ENCODE measurements around the gene MICU1. TPM values are rescaled to one million over a fixed set of nuclear protein-coding genes. Genes with fewer than 3 reads are reported as not detected.

Gene MICU1
- total and polyA plus RNA-seq, 2 of the 13 experiments (the other 11 are each of a cell fraction or from before 2014, with no cell fraction given): 32.5 to 56.1 TPM

GRCh38 chr10:72319416-72320254, 306.2 kb downstream of the MICU1 start (continued):
- TF ChIP-seq SMARCE1 (IDR thresholded peaks at IDR 0.05; ENCODE audit: borderline replicate concordance) (no peak), PHF21A (CRISPR knock-in tag; IDR thresholded peaks at IDR 0.05) (peak; percentile 94), FOXO1 (CRISPR knock-in tag; IDR thresholded peaks at IDR 0.05) (peak; percentile 76), TRAFD1 (CRISPR knock-in tag; IDR thresholded peaks at IDR 0.05; ENCODE audit: borderline replicate concordance) (no peak), SALL1 (CRISPR knock-in tag; IDR thresholded peaks at IDR 0.05) (peak; percentile 61), ZNF460 (CRISPR knock-in tag; IDR thresholded peaks at IDR 0.05; ENCODE audit: borderline replicate concordance) (no peak; the same call in none of the 2 replicates), SPEN (CRISPR knock-in tag; IDR thresholded peaks at IDR 0.05; ENCODE audit: low read depth) (peak; percentile 83; the same call in 1 of the 2 replicates), ZC3H13 (CRISPR knock-in tag; IDR thresholded peaks at IDR 0.05) (0 out of 2 replicates have a peak, but pooled peaks have one; percentile 57), MEF2D (CRISPR knock-in tag; IDR thresholded peaks at IDR 0.05) (peak; percentile 15; the same call in 1 of the 2 replicates), REXO4 (CRISPR knock-in tag; IDR thresholded peaks at IDR 0.05; ENCODE audit: borderline replicate concordance) (no peak), ZNF331 (CRISPR knock-in tag; IDR thresholded peaks at IDR 0.05) (peak; percentile 87; the same call in 1 of the 2 replicates), ETS1 (CRISPR knock-in tag; IDR thresholded peaks at IDR 0.05) (no peak), SUZ12 (IDR thresholded peaks at IDR 0.05; ENCODE audit: low read depth, low read length) (no peak), MED1 (CRISPR knock-in tag; IDR thresholded peaks at IDR 0.05) (peak; percentile 95), ERF (CRISPR knock-in tag; IDR thresholded peaks at IDR 0.05) (peak; percentile 95), SRF (IDR thresholded peaks at IDR 0.05; ENCODE audit: low read depth, low read length) (no peak), HCFC1 (IDR thresholded peaks at IDR 0.05; ENCODE audit: low read depth, low read length) (no peak), ZNF383 (CRISPR knock-in tag; IDR thresholded peaks at IDR 0.05; ENCODE audit: borderline replicate concordance) (no peak), NFYB (CRISPR knock-in tag; IDR thresholded peaks at IDR 0.05) (no peak), FUBP1 (CRISPR knock-in tag; IDR thresholded peaks at IDR 0.05; ENCODE audit: borderline replicate concordance) (no peak), ZNF562 (CRISPR knock-in tag; IDR thresholded peaks at IDR 0.05; ENCODE audit: borderline replicate concordance) (no peak)
- TF ChIP-seq, protein P1, sequence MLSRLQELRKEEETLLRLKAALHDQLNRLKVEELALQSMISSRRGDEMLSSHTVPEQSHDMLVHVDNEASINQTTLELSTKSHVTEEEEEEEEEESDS (CRISPR knock-in tag; IDR thresholded peaks at IDR 0.05; ENCODE audit: borderline replicate concordance): no peak

Data from HepG2 (cell line).